ENCODE results near the gene FLNA. TPM values are rescaled to one million over a fixed set of nuclear protein-coding genes. Genes with fewer than 3 reads are reported as not detected.

Gene FLNA
- polyA plus RNA-seq, 2 of the 4 experiments (the other 2 are of a cell fraction), result 303 to 1,116 TPM

- FAIRE-seq (no peak), DNase-seq (ENCODE audit: low read depth in 1 of 2, low spot score in 1 of 2) (no peak), ATAC-seq (peak; percentile 37 to 45)
- TF ChIP-seq HEYL (CRISPR knock-in tag; IDR thresholded peaks at IDR 0.05) (no peak), CHD4 (IDR thresholded peaks at IDR 0.05; ENCODE audit: borderline replicate concordance) (no peak), ELK1 (IDR thresholded peaks at IDR 0.05; ENCODE audit: low read depth, low read length) (no peak), SREBF2 (IDR thresholded peaks at IDR 0.05) (no peak), JUN (IDR thresholded peaks at IDR 0.05) (no peak), POLR2AphosphoS2 (conservative IDR thresholded peaks at IDR 0.05; ENCODE audit: low read length) (no peak), MAFK (IDR thresholded peaks at IDR 0.05; ENCODE audit: partially characterized antibody) (no peak), JUNB (IDR thresholded peaks at IDR 0.05) (no peak), CBX8 (IDR thresholded peaks at IDR 0.05) (no peak), E2F6 (IDR thresholded peaks at IDR 0.05; ENCODE audit: borderline replicate concordance, low read depth) (no peak), REST (IDR thresholded peaks at IDR 0.05) (no peak), ATOH8 (CRISPR knock-in tag; IDR thresholded peaks at IDR 0.05; ENCODE audit: low read depth) (no peak), ZSCAN20 (CRISPR knock-in tag; IDR thresholded peaks at IDR 0.05) (no peak), EHF (CRISPR knock-in tag; IDR thresholded peaks at IDR 0.05) (no peak), USF2 (IDR thresholded peaks at IDR 0.05) (no peak), BHLHE40 (IDR thresholded peaks at IDR 0.05; ENCODE audit: low read depth, low read length) (no peak)
- Histone ChIP-seq H3K4me3 (no peak overlapping the region), H3K4me2 (no peak overlapping the region), H3K4me1 (peaks cover 18% of the 10 kb centered on the region; the same call in 2 of the 3 replicates), H3K9me3 (no peaks in the 10 kb centered on the region), H3K27ac (no peak overlapping the region)
- ChIA-PET POLR2A (no interaction called here), CTCF (interaction anchor here (1.2 to 1.7 kb wide), 2 partner anchors 29 to 133 kb away, joined by 3 to 6 read pairs; partner anchors contain the start of gene FLNA)
- WGBS (ENCODE audit: missing lambda C conversion rate), result 89% methylated on average over 7 of the region's 19 CpGs
These were observed 28.2 kb upstream of the FLNA start for GRCh38 chrX:154402622-154403127.

- ATAC-seq, result peak; percentile 15 to 20
- TF ChIP-seq JUNB (IDR thresholded peaks at IDR 0.05), result no peak
- TF ChIP-seq MAFK (IDR thresholded peaks at IDR 0.05; ENCODE audit: partially characterized antibody), result no peak
- TF ChIP-seq MYC (IDR thresholded peaks at IDR 0.05; ENCODE audit: borderline replicate concordance, low read length), result no peak
- no peak for TF ChIP-seq NR3C1 (IDR thresholded peaks at IDR 0.05)
- no peak for TF ChIP-seq RAD21 (conservative IDR thresholded peaks at IDR 0.05 in 1 of 2, IDR thresholded peaks at IDR 0.05 in 1 of 2)
- Histone ChIP-seq H3K4me3 (no peak overlapping the region), H3K4me1 (peaks cover 18% of the 10 kb centered on the region; the same call in 2 of the 3 replicates), H3K27ac (peak overlapping the region in 1 of 2 experiments; percentile 96; a peak in 2 of 6 replicates), H3K4me2 (peak overlapping the region; percentile 89; the same call in 1 of the 3 replicates), H3K9me3 (no peaks in the 10 kb centered on the region)
- no peak for DNase-seq (ENCODE audit: low read depth in 1 of 2, low spot score in 1 of 2)
- CTCF ChIA-PET, result interaction anchor here (1.2 to 1.7 kb wide), 2 partner anchors 28 to 134 kb away, joined by 3 to 6 read pairs; partner anchors contain the start of gene FLNA
- POLR2A ChIA-PET, result no interaction called here
- WGBS (ENCODE audit: missing lambda C conversion rate), result 66% methylated on average over 6 of the region's 6 CpGs
- no peak for FAIRE-seq
These were observed 27.6 kb upstream of the FLNA start for GRCh38 chrX:154401918-154402621.

Measured in A549 (cell line).